Measurements from ENCODE around the gene DTX2.
A peak's percentile ranks its signal among the peaks of the same experiment; 100 is the strongest.
"Not testable (repeated sequence)": the region's sequence is repeated elsewhere in the genome, so short reads cannot be mapped to it uniquely, and the experiment has no call there.

The DTX2 gene

GRCh38 chr7:76487969-76488368, 26.5 kb downstream of the DTX2 start:
- not testable (repeated sequence) for DNase-seq (ENCODE audit: low spot score)

DNA sequence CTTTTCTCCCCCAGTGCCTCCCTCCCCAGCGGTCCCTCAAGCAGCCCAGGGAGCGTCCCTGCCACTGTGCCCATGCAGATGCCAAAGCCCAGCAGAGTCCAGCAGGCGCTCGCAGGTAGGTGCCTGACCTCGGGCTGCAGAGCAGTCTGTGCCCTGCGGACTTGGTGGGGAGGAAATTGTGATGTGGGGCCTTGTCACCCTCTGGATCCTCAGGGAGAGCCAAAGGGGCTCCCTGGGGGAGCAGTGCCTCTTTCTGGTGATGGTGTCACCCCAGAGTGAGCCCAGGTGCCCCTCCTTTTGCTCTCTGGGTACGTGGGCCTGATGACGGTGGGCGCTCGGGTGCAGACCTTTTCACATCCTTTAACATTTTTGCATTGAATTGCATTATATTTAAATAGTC, 30.6 kb downstream of the DTX2 start:
- not testable (repeated sequence) for DNase-seq (ENCODE audit: low spot score)

DNA sequence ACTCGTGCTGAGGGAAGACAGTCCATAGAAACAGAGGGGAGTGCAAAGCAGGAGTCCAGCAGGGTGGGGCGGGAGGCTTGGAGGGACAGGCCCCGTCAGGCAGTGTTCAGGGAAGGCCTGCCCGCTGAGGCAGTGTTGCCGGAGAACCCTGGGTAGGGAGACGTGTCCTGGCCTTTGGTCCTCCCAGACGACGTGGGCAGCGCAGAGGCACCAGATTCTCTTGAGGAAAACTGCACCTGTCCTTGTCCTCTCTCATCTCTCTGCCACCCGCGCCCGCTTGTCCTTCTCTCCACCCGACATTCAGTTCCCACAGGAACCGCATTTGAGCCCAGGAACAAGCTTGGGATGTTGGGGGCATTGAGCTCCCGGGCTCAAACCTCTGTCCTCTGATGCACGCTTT, 34.2 kb downstream of the DTX2 start:
- not testable (repeated sequence) for DNase-seq (ENCODE audit: low spot score)

DNA sequence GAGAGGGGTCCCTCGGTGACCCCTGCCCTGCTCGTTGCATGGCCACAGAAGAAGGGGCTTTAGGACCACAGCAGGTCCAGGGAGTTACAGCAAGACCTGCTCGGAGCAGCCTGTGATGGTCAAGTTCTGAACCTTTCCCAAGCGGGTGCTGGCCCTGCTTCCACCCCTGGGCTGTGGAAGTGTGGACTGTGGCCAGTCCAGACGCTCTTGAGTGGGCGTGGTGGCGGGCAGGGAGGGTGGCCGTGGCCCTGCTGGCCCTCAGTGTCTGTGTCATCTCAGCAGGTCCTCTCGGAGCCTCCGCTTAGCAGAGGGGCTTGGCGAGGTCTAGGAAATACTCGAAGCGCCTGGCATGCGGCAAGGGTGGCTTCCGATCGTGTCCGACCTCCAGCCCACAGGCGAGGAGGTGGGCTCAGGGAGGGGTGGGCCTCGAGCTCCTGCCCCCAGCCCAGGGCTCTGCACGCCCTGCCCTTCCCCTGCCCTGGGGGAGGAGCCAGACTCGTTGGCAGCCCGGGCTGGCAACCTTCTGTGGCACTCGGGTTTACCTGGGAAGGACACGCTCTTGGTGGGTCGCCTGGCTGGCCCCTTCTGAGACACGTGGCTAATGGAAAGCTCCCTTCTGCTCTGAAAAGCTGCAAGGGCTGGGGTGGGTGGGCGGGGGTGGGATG, 36.5 kb downstream of the DTX2 start:
- not testable (repeated sequence) for DNase-seq (ENCODE audit: low spot score)

- DNase-seq (ENCODE audit: low spot score), result not testable (repeated sequence)
These were observed 37.2 kb downstream of the DTX2 start for GRCh38 chr7:76498583-76499200.

DNA sequence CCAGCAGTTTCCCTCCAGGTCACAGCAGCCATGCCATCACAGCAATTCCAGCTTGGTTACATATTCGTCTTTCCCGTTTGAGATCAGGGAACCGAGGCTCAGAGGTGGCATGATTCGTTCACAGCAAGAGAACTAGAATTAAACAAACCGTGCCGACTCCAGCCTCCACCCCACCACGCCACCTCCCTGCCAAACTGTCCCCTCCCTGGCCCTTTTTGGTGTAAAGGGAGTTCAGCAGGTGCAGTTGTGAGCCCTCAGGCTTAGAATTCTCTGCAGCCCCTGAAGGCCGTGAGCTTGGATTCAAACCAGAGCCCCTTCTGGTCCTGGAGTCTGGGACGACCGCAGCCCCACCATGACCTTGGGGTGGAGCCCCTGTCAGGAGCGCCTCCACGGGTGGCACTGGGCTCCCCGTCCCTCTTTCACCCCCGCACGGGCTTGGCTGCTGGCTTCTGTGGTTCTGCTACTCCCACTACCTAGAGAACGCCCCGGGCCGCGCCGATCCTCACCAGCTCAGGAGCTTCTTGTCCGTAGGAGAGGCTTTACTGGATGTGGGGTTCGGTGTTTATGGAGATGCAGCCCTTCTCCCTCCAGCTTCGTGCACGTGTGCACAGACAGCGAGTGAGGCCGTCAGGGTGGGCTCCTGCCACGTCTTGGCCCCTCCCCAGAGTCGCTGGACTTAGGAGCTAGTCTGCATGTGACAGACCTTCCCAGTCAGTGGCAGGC, 37.9 kb downstream of the DTX2 start:
- DNase-seq (ENCODE audit: low spot score), result not testable (repeated sequence)

DNA sequence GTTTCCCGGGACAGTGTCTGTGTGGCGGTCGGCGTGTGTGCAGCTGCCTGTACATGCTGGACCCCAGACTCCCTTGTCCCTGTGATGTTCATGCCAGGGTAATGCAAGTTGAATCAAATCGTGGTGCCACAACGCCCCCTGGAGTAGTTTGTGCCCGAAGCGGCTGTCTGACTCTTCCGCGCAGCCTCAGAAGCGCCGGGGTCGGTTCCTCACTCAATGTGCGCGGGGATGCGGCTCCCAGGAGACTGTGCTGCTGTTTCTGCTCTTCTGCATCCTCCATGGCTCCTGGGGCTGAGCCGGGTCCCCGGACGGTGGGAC, 38.4 kb downstream of the DTX2 start:
- not testable (repeated sequence) for DNase-seq (ENCODE audit: low spot score)

- peak; percentile 0 for DNase-seq (ENCODE audit: low spot score)
These were observed 40.7 kb downstream of the DTX2 start for GRCh38 chr7:76502224-76502623.

DNA sequence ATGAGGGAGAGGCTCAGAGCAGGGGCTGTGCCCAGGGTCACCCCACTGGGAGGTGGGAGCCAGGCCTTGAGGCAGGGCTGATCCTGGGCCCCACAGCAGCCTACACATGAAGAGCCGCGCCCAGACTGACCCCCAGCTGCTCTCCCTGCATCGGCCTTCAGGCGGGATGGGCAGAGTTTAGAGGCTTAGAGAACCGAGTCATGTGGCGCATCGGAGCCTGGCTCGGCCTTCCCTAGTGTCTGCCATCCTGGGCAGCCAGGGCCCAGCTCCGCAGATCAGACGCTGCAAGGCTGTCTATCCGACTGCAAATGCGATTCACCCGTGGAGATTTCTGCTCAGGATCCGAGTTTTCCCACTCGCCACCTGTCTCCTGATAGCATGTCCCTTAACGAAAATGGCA, 41.3 kb downstream of the DTX2 start:
- DNase-seq (ENCODE audit: low spot score), result not testable (repeated sequence)

DNA sequence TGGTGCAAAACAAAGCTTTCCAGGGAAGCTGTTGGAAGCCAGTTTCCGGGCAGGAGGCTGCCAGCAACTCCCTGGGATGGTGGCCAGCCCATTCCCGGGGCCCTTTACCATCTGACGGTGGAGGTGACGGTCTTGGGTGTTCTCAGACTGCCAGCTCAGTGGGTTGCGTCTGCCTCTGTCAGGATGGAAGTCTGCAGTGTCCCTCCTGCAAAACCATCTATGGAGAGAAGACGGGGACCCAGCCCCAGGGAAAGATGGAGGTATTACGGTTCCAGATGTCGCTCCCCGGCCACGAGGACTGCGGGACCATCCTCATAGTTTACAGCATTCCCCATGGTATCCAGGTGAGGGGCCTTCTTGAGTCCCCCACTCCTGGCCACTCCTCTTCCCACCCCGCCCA, 41.7 kb downstream of the DTX2 start:
- DNase-seq (ENCODE audit: low spot score), result not testable (repeated sequence)

DNA sequence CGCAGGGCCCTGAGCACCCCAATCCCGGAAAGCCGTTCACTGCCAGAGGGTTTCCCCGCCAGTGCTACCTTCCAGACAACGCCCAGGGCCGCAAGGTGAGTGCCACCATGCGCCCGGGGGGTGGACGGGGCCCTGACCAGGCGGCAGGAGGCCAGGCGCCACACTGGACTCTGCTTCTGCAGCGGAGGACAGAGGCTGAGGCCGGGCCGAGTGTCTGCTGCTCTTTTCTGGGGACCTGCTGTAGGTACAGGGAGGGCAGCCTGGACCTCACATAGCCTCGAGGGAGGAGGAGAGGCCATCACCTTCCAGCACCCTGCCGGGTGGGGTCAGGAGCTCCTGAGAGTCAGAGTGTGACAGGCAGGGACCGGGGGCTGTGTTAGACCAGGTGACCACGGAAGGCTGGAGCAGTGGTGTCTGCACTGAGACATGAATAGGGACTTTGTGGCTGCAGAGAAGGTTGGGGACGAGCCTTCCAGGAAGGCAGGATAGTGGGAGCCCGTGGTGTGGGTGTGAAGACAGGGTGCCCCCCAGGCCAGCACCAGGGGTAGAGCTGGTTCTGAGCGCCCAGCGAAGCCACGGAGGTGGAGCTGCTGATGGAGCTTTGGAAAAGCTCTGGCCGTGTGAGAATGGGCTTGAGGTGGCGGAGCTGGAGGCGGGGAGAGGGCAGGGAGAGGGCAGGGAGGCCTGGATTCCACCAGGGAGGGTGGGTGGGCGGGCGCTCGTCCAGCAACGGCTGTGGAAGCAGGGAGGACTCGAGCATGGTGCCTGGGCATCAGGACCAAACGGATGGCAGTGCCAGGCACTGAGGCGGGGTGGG, 43.0 kb downstream of the DTX2 start:
- DNase-seq (ENCODE audit: low spot score), result not testable (repeated sequence)

GRCh38 chr7:76505168-76506080, 43.9 kb downstream of the DTX2 start:
- peak; percentile 7 for DNase-seq (ENCODE audit: low spot score)

GRCh38 chr7:76506081-76506440, 44.6 kb downstream of the DTX2 start:
- peak; percentile 3 for DNase-seq (ENCODE audit: low spot score)

- not testable (repeated sequence) for DNase-seq (ENCODE audit: low spot score)
These were observed 45.1 kb downstream of the DTX2 start for GRCh38 chr7:76506643-76507042.

DNA sequence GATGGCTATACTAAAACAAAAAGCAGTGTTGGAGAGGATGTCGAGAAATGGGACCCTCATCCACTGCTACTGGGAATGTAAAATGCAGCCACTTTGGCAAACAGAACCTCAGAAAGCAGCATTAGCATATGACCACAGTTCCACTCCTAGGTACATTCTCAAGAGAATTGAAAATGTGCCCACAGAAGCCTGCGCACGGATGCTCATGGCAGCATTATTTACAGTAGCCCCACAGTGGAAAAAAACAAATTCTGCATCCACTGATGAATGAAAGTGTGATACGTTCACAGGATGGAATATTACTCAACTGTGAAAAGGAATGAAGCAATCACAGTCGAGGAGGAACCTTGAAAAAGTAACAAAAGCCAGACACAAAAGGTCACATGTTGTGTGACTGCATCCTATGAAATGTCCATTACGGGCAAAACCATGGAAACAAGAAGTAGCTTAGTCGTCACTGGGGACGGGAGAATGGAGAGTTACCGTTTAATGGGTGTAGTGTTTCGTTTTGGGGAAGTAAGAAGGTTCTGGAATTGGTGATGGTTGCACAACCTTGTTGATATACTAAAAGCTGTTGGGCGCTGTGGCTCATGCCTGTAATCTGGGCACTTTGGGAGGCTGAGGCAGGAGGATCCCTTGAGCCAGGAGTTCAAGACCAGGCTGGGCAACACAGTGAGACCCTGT, 46.4 kb downstream of the DTX2 start:
- peak; percentile 2 for DNase-seq (ENCODE audit: low spot score)

DNA sequence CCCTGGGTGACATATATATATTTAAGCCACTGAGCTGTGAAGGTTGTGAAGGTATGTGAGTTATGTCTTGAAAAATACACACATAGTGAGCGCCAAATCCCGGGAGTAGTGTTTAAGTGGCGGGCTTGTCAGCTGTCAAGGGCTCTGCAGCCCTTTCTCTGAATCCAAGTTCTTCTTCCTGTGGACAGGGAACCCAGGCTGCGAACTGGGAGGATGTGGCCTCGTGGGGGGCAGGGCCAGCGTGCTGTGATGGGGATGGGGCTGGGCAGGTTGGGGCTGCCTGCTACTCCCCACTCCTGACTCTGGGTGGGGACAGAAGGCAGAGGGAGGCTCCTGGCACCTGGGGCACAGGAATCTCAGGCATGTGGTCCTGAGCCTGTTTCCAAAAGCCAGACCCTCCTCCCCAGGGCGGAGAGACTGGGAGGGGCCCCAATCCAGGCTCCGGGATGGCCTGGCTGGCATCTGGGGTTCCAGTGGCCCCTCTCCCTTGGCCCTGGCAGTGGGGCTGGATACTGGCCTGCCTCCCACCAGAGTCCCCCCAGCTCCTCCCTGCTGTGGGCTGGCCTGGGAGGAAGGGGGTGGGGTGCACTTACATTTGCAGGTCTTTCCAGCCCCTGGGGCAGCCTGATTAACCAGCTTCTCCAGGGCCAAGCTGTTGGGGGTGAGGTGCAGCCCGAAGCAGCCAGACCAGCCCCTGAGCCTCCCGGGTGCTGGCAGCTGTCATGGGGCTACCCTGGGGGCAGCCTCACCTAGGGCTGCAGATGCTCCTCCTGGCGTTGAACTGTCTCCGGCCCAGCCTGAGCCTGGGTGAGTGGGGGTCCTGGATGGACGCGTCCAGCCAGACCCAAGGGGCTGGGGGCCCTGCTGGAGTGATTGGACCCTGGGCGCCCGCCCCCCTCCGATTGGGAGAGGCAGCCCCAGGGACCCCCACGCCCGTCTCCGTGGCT, 48.7 kb downstream of the DTX2 start, which contains the start of gene UPK3B:
Gene UPK3B, plus strand, starts transcription at position 622 of the 947 bp plus-strand sequence. Its CDS starts 101 bp downstream, at position 723.
- peak; percentile 29 for DNase-seq (ENCODE audit: low spot score)

- DNase-seq (ENCODE audit: low spot score), result not testable (repeated sequence)
These were observed 49.8 kb downstream of the DTX2 start for GRCh38 chr7:76511200-76511910.

DNA sequence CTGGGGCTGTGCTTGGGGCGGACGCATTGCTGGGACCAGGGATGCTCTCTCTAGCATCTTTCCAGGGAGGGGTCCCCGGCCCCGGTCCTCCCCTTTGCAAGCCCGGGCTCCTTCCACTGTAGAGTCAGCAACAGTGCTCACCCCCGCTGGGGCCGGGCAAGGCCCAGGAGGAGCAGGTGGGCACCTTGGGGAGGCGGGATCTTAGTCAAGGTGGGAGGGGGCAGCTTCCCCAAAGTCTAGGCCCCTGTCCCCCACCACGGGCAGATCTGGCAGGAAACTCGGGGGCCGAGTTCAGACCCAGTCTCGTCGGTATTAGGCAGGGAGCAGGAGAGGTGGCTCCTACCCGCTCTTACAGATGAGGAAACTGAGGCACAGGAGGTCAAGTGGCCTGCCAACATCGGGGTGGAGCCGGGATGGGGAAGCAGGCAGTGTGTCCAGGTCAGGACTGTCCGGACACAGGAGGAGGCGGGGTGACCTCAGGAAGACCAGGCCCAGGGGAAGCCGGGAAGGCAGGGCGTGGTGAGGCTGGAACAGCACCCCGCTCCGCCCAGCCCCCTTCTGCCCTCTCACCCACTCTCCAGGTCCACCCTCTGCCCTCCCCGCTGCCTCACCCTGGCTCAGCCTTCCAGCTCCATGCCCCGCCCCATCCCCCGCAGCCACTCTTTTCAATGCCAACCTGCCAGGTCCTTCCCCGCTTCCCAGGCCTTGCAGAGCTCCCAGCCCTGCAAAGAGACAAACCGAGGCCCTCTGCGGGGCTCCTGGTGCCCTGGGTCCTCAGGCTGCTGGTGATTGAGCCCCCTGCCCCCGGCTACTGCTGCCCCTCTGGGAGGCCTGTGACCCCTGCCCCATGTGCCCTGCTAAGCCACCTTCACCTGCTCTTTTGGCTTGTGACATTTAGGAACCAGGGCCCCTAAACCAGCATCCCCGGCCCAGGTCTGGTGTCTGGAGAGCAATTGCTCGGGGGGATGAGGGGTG, 50.7 kb downstream of the DTX2 start:
- DNase-seq (ENCODE audit: low spot score), result not testable (repeated sequence)

Data from GM03348 (cell line).